Erythroblast (primary cell): ENCODE results near the gene CCDC87.
"Not testable (repeated sequence)": the region's sequence is repeated elsewhere in the genome, so short reads cannot be mapped to it uniquely, and the experiment has no call there.

ENCODE experiments used
- GATA1 ChIP-seq: IDR thresholded peaks from 2 replicates; pipeline ENCODE4 v1.6.1; 2011; ENCODE audit warnings: low read depth, mild to moderate bottlenecking, control low read depth, low read length, moderate library complexity
- POLR2A ChIP-seq: IDR thresholded peaks from 2 replicates; pipeline ENCODE4 v1.6.1; 2011; ENCODE audit warnings: mild to moderate bottlenecking, low read length

GRCh38 chr11:66540598-66540997, 52.3 kb downstream of the CCDC87 start:
- not testable (repeated sequence) for TF ChIP-seq POLR2A, GATA1
